Neural progenitor cell (in vitro differentiated cells): ENCODE results near the gene ACACB.

Experiments used
- CTCF ChIP-seq: fragments of 200-600 bp; sonication (generic); IDR thresholded peaks from 2 replicates; pipeline ENCODE4 v1.5.1; 2017; ENCODE audit warnings: antibody characterized with exemption, mild to moderate bottlenecking
- EZH2 ChIP-seq: fragments of 200-600 bp; sonication (generic); IDR thresholded peaks from 2 replicates; pipeline ENCODE4 v1.6.1; 2017; ENCODE audit warnings: antibody characterized with exemption, mild to moderate bottlenecking, moderate library complexity

GRCh38 chr12:109219938-109220337, 103.6 kb downstream of the ACACB start:
- no peak for TF ChIP-seq CTCF
- TF ChIP-seq EZH2 = no peak
